ENCODE data around the gene SGK1.

DNA sequence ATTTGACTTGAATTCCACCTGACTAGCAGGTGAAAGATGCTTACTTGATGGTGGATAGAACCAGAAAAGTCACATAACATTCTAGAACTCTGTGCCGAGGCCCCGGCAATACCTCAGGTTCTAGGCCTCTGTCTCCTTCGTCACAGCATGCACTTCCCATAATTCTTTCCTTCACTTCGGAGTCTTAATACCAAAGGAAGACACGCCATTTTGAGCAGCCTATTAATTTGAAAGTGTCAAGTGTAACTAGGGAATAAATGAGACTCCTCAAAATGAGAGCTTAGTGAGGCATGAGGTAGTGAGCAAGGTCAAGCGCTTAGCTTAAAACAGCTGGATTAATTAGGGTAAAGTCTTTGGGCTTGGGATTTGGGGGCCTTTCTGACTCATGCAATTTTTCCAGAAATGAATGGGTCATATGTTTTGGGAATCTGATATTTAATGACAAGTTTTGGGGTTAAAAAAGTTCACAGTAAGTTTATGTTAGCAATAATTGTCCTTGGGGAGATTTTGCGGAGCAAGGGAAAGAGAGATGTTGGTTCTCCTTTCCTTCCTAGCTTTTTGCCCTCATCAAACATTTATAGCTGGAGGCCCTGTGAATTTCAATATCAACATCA lies 29.1 kb upstream of the SGK1 start:
- TF ChIP-seq, protein P1, sequence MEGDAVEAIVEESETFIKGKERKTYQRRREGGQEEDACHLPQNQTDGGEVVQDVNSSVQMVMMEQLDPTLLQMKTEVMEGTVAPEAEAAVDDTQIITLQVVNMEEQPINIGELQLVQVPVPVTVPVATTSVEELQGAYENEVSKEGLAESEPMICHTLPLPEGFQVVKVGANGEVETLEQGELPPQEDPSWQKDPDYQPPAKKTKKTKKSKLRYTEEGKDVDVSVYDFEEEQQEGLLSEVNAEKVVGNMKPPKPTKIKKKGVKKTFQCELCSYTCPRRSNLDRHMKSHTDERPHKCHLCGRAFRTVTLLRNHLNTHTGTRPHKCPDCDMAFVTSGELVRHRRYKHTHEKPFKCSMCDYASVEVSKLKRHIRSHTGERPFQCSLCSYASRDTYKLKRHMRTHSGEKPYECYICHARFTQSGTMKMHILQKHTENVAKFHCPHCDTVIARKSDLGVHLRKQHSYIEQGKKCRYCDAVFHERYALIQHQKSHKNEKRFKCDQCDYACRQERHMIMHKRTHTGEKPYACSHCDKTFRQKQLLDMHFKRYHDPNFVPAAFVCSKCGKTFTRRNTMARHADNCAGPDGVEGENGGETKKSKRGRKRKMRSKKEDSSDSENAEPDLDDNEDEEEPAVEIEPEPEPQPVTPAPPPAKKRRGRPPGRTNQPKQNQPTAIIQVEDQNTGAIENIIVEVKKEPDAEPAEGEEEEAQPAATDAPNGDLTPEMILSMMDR (conservative IDR thresholded peaks at IDR 0.05 in 1 of 2, IDR thresholded peaks at IDR 0.05 in 1 of 2; ENCODE audit: extremely low read depth in 1 of 2, insufficient read depth in 1 of 2, low read depth in 1 of 2, low read length in 2 of 2), result no peak
- TF ChIP-seq EZH2 (IDR thresholded peaks at IDR 0.05; ENCODE audit: borderline replicate concordance, low read length), result no peak

All from mammary epithelial cell (primary cell).